DND-41 (cell line): Measurements from ENCODE around the gene RPEL1.
"Not testable (repeated sequence)": the region's sequence is repeated elsewhere in the genome, so short reads cannot be mapped to it uniquely, and the experiment has no call there.

Experiments used
- ATAC-seq: fragments of 200-7000 bp; cut with Tn5 transposase; 3 replicates; pipeline ENCODE4 v1.9.1; 2021; ENCODE audit warnings: low read depth; ENCODE audit not compliant: insufficient read depth
- DNase-seq: peaks from one replicate; pipeline ENCODE4 v3.0.0-alpha.2; 2020
- H2AFZ ChIP-seq: 2 replicates; pipeline ENCODE4 v1.6.0; 2012; ENCODE audit warnings: low read depth, low read length
- H3K27ac ChIP-seq: 2 replicates; pipeline ENCODE4 v1.5.1; 2012; ENCODE audit warnings: low read length, inconsistent platforms
- H3K27me3 ChIP-seq: fragments of 200-600 bp; sonication (generic); 2 replicates; pipeline ENCODE4 v1.6.0; 2012; ENCODE audit warnings: low read length, mild to moderate bottlenecking, inconsistent platforms; ENCODE audit not compliant: insufficient read depth, poor library complexity
- H3K36me3 ChIP-seq: 2 replicates; pipeline ENCODE4 v1.5.1; 2012; ENCODE audit warnings: low read length, inconsistent platforms; ENCODE audit not compliant: insufficient read depth
- H3K4me1 ChIP-seq: 2 replicates; pipeline ENCODE4 v1.5.1; 2012; ENCODE audit warnings: mild to moderate bottlenecking, low read length; ENCODE audit not compliant: insufficient read depth
- H3K4me2 ChIP-seq: 2 replicates; pipeline ENCODE4 v1.6.0; 2012; ENCODE audit warnings: mild to moderate bottlenecking, moderate library complexity, low read length, inconsistent platforms; ENCODE audit not compliant: insufficient read depth
- H3K4me3 ChIP-seq, 2 experiments: fragments of 200-600 bp in 1 of 2; shearing (Covaris generic) in 1 of 2; 2 replicates each; pipeline ENCODE4 v1.5.1; 2012 to 2016; ENCODE audit warnings: inconsistent platforms in 2 of 2, low read length in 2 of 2, mild to moderate bottlenecking in 2 of 2, low read depth in 1 of 2, moderate library complexity in 1 of 2
- H3K79me2 ChIP-seq: 2 replicates; pipeline ENCODE4 v1.6.0; 2012; ENCODE audit warnings: low read length, inconsistent platforms; ENCODE audit not compliant: insufficient read depth
- H3K9ac ChIP-seq: 2 replicates; pipeline ENCODE4 v1.6.0; 2012; ENCODE audit warnings: low read depth, mild to moderate bottlenecking, inconsistent platforms, low read length, moderate library complexity
- H3K9me3 ChIP-seq: 2 replicates; pipeline ENCODE4 v1.5.1; 2012; ENCODE audit warnings: low read length, moderate library complexity, mild to moderate bottlenecking, inconsistent platforms; ENCODE audit not compliant: insufficient read depth, severe bottlenecking
- H4K20me1 ChIP-seq: 2 replicates; pipeline ENCODE4 v1.6.0; 2012; ENCODE audit warnings: low read length; ENCODE audit not compliant: insufficient read depth
- EZH2 ChIP-seq: IDR thresholded peaks from 3 replicates; pipeline ENCODE4 v1.6.1; 2012; ENCODE audit warnings: borderline replicate concordance, low read depth, mild to moderate bottlenecking, moderate library complexity, low read length, inconsistent platforms; ENCODE audit not compliant: severe bottlenecking
- TF ChIP-seq, protein P1 (sequence below): IDR thresholded peaks from 2 replicates; pipeline ENCODE4 v1.5.1; 2012; ENCODE audit warnings: borderline replicate concordance, low read length, moderate library complexity, mild to moderate bottlenecking; ENCODE audit not compliant: poor library complexity, severe bottlenecking; ENCODE audit errors: extremely low read depth

The RPEL1 gene

DNA sequence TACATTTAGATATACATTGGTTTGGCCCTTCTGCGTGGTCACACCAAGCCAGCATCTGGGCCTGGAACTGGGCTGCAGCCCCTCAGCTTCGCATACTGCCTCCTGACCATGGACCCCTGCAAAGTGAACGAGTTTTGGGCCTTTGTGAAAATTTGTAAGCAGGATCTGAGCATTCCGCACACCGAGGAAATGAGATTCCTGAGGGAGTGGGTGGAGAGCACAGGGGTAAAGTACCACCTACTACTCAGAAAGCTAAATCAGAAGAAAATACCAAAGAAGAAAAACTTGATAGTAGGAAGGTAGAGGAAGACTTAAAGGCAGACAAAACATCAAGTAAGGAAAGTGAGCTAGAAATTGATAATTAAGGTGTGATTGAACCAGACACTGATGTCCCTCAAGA, 30.1 kb upstream of the RPEL1 start:
- H3K9ac ChIP-seq: no peak overlapping the region
- H3K4me1 ChIP-seq: no peaks in the 10 kb centered on the region
- H3K27me3 ChIP-seq: no peaks in the 10 kb centered on the region
- H3K4me3 ChIP-seq: no peak overlapping the region
- no peak for DNase-seq
- no peaks in the 10 kb centered on the region for H3K36me3 ChIP-seq
- peaks cover 2% of the 10 kb centered on the region for H3K9me3 ChIP-seq
- no peak for TF ChIP-seq EZH2
- TF ChIP-seq, protein P1, sequence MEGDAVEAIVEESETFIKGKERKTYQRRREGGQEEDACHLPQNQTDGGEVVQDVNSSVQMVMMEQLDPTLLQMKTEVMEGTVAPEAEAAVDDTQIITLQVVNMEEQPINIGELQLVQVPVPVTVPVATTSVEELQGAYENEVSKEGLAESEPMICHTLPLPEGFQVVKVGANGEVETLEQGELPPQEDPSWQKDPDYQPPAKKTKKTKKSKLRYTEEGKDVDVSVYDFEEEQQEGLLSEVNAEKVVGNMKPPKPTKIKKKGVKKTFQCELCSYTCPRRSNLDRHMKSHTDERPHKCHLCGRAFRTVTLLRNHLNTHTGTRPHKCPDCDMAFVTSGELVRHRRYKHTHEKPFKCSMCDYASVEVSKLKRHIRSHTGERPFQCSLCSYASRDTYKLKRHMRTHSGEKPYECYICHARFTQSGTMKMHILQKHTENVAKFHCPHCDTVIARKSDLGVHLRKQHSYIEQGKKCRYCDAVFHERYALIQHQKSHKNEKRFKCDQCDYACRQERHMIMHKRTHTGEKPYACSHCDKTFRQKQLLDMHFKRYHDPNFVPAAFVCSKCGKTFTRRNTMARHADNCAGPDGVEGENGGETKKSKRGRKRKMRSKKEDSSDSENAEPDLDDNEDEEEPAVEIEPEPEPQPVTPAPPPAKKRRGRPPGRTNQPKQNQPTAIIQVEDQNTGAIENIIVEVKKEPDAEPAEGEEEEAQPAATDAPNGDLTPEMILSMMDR: no peak
- H2AFZ ChIP-seq: no peak overlapping the region
- no peaks in the 10 kb centered on the region for H3K79me2 ChIP-seq
- no peak for ATAC-seq
- H3K27ac ChIP-seq: no peak overlapping the region
- H4K20me1 ChIP-seq: no peaks in the 10 kb centered on the region
- H3K4me2 ChIP-seq: no peak overlapping the region

DNA sequence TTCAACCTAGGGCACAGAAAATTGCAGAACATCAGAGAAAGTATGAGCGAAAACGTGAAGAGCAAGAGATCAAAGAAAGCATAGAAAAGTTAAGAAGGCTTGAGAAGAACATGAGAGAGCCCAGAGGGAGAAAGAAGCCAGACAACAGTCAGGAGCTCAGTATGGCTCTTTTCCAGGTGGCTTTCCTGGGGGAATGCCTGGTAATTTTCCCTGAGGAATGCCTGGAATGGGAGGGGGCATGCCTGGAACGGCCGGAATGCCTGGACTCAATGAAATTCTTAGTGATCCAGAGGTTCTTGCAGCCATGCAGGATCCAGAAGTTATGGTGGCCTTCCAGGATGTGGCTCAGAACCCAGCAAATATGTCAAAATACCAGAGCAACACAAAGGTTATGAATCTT, 29.3 kb upstream of the RPEL1 start:
- not testable (repeated sequence) for H4K20me1 ChIP-seq, H3K4me2 ChIP-seq, H3K27ac ChIP-seq, H3K9me3 ChIP-seq, H3K4me3 ChIP-seq, H3K27me3 ChIP-seq, H3K9ac ChIP-seq, H2AFZ ChIP-seq, H3K36me3 ChIP-seq, H3K4me1 ChIP-seq, H3K79me2 ChIP-seq, DNase-seq, ATAC-seq

DNA sequence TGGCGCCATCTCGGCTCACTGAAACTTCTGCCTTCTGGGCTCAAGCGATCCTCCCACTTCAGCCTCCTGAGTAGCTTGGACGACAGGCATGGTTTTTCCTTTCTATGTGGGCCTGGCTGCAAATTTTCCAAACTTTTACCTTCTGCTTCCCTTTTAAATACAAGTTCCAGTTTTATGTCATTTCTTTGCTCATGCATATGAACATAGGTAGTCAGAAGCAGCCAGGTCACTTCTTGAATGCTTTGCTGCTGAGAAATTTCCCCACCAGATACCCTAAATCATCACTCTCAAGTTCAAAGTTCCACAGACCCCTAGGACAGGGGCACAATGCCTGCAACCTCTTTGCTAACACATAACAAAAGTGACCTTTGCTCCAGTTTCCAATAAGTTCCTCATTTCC, 21.6 kb upstream of the RPEL1 start:
- no peak for DNase-seq
- Histone ChIP-seq H3K79me2 (no peaks in the 10 kb centered on the region), H3K36me3 (no peaks in the 10 kb centered on the region), H3K27ac (no peak overlapping the region), H2AFZ (no peak overlapping the region), H4K20me1 (no peaks in the 10 kb centered on the region), H3K4me2 (no peak overlapping the region), H3K9me3 (peaks cover 8% of the 10 kb centered on the region), H3K9ac (no peak overlapping the region), H3K4me3 (no peak overlapping the region), H3K4me1 (no peaks in the 10 kb centered on the region), H3K27me3 (no peaks in the 10 kb centered on the region)
- ATAC-seq: no peak
- TF ChIP-seq, protein P1: no peak
- no peak for TF ChIP-seq EZH2

DNA sequence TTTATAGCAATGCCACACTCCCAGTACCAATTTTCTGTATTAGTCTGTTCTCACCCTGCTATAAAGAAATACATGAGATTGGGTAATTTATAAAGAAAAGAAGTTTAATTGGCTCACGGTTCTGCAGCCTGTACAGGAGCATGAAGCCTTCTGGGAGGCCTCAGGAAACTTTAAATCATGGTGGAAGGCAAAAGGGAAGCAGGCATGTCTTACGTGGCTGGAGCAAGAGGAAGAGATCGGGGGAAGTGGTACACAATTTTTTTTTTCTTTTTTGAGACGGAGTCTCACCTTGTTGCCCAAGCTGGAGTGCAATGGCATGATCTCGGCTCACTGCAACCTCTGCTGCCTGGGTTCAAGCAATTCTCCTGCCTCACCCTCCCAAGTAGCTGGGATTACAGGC, 21.0 kb upstream of the RPEL1 start:
- DNase-seq, H3K4me1 ChIP-seq, H3K9me3 ChIP-seq, H3K9ac ChIP-seq, H3K4me3 ChIP-seq, H3K79me2 ChIP-seq, H3K27ac ChIP-seq, H3K4me2 ChIP-seq, ATAC-seq, H3K36me3 ChIP-seq, H4K20me1 ChIP-seq, H2AFZ ChIP-seq, H3K27me3 ChIP-seq: not testable (repeated sequence)

DNA sequence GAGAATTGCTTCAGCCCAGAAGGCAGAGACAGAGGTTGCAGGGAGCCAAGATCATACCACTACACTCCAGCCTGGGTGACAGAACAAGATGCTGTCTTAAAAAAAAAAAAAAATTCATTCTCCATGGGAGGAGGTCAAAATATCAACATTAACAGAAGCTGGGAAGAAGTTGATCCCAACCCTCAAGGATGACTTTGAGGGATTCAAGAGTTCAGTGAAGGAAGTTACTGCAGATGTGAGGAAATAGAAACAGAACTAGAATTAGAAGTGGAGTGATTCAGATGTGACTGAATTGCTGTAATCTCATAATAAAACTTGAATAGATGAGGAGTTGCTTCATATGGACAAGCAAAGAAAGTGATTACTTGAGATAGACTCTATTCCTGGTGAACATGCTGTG, 19.7 kb upstream of the RPEL1 start:
- H3K4me2 ChIP-seq: no peak overlapping the region
- no peak overlapping the region for H3K27ac ChIP-seq

More for the DNA sequence above, 19.7 kb upstream of the RPEL1 start:
- Histone ChIP-seq H3K4me3 (no peak overlapping the region), H2AFZ (no peak overlapping the region), H3K36me3 (no peaks in the 10 kb centered on the region), H3K4me1 (no peaks in the 10 kb centered on the region), H3K79me2 (no peaks in the 10 kb centered on the region), H4K20me1 (no peaks in the 10 kb centered on the region), H3K27me3 (no peaks in the 10 kb centered on the region), H3K9ac (no peak overlapping the region), H3K9me3 (peaks cover 8% of the 10 kb centered on the region)
- no peak for ATAC-seq
- no peak for DNase-seq
- TF ChIP-seq, protein P1: no peak
- no peak for TF ChIP-seq EZH2
